HG02852 (cell line): ENCODE measurements around the gene MED13.

Experiments used
- ATAC-seq: cut with Tn5 transposase; IDR thresholded peaks from one replicate; pipeline ENCODE4 v1.9.1; 2021; ENCODE audit warnings: mild to moderate bottlenecking, moderate library complexity; ENCODE audit not compliant: unreplicated experiment

Gene MED13, protein sequence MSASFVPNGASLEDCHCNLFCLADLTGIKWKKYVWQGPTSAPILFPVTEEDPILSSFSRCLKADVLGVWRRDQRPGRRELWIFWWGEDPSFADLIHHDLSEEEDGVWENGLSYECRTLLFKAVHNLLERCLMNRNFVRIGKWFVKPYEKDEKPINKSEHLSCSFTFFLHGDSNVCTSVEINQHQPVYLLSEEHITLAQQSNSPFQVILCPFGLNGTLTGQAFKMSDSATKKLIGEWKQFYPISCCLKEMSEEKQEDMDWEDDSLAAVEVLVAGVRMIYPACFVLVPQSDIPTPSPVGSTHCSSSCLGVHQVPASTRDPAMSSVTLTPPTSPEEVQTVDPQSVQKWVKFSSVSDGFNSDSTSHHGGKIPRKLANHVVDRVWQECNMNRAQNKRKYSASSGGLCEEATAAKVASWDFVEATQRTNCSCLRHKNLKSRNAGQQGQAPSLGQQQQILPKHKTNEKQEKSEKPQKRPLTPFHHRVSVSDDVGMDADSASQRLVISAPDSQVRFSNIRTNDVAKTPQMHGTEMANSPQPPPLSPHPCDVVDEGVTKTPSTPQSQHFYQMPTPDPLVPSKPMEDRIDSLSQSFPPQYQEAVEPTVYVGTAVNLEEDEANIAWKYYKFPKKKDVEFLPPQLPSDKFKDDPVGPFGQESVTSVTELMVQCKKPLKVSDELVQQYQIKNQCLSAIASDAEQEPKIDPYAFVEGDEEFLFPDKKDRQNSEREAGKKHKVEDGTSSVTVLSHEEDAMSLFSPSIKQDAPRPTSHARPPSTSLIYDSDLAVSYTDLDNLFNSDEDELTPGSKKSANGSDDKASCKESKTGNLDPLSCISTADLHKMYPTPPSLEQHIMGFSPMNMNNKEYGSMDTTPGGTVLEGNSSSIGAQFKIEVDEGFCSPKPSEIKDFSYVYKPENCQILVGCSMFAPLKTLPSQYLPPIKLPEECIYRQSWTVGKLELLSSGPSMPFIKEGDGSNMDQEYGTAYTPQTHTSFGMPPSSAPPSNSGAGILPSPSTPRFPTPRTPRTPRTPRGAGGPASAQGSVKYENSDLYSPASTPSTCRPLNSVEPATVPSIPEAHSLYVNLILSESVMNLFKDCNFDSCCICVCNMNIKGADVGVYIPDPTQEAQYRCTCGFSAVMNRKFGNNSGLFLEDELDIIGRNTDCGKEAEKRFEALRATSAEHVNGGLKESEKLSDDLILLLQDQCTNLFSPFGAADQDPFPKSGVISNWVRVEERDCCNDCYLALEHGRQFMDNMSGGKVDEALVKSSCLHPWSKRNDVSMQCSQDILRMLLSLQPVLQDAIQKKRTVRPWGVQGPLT (N-terminal part only)

GRCh38 chr17:62064791-62065563, at the start of gene MED13:
MED13 (minus strand) TSS chr17:62065278; CDS start chr17:62065205, 73 bp downstream.
- peak; percentile 33 for ATAC-seq

GRCh38 chr17:62112229-62112628, 47.2 kb upstream of the MED13 start:
- ATAC-seq = no peak

GRCh38 chr17:62111562-62112171, 46.6 kb upstream of the MED13 start:
- no peak for ATAC-seq

DNA sequence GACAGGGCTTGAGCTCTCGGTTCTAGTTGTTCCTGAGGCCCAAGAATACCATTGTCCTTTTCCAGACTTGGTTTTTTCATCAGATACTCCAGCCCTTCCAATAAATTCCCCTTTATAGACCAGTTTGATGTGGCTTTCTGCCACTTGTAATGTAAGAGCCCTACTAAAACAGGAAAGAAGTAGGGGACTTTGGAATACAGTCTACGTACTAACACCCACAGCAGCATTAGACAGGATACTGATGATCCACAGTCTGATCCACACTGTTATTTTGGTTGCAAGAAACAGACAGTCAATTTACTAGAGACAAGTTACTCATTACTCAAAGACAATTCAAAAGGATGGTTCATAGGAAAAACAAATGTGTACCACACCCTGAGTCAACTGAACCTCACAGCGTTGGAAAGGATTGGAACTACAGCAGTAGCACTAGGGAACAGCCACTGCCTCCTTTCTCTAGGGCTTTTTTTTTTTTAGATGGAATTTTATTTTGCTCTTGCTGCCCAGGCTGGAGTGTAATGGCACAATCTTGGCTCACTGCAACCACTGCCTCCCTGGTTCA, 45.9 kb upstream of the MED13 start:
- no peak for ATAC-seq

- ATAC-seq = no peak
Measured at GRCh38 chr17:62109924-62110323, 44.8 kb upstream of the MED13 start.

DNA sequence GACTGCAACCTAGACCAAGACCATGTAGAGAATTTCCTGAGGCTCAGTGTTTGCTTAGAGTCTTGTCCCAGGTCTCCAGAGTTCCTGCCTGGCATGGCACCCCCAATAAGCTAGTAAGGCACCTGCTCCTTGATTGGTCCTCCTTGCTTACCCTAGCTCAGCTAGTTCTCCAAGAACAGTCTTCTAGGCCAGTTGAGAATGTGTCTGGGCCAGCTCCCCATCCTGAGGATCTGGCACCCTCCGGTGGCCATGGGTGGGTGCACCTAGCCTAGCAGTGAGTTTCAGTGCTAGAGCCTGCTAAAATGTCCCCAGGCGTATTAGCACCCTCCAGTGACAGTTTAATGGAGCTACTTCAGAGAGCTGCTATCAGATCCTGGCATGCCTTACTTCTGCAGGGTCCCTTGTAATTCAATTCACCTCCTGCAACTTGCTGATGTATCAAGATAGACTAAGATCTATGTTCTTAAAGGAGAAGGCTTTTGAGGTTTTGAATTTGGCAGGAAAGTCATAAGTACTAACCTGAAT, 44.4 kb upstream of the MED13 start:
- ATAC-seq = peak; percentile 98

- no peak for ATAC-seq
Measured at GRCh38 chr17:62105861-62106260, 40.8 kb upstream of the MED13 start.

DNA sequence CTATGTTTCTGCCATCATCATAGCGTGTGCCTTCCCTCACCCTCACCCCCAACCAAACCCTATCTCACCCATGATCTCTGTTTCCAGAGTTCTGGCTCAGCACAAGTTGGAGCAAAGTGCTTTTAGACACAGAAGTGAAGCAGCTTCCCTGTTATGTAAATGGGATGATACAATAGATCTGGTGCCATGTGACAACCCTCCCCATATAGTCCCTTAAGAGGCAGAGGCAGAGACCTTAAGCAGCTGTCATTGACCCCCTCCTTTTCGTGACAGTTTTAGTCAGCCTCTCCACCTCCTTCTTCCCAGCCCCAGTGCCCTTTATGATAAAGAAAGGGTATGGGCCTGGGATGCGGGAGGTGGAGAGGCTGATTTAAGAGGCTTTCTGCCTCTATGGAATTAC, 40.3 kb upstream of the MED13 start:
- no peak for ATAC-seq

- no peak for ATAC-seq
Measured at GRCh38 chr17:62101515-62101914, 36.4 kb upstream of the MED13 start.

DNA sequence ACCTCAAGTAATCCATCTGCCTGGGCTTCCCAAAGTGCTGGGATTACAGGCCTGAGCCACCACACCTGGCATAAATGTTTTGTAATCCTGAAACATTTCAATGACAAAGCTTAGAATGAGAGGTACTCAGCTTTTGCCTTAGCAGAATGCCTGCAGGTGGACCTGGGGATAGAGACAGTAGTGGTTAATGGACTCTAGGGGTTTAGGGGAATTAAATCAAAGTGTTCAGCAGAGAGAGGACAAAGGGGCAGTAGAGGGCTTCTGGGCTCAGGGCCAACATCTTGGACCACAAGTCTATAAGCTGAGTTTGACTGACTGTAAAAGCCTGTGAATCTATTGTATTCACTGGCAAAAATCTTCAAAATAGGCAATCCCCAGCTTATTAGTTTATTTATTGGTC, 36.0 kb upstream of the MED13 start:
- ATAC-seq = no peak

- ATAC-seq = no peak
Measured at GRCh38 chr17:62100055-62100454, 35.0 kb upstream of the MED13 start.

GRCh38 chr17:62099532-62099931, 34.5 kb upstream of the MED13 start:
- no peak for ATAC-seq

DNA sequence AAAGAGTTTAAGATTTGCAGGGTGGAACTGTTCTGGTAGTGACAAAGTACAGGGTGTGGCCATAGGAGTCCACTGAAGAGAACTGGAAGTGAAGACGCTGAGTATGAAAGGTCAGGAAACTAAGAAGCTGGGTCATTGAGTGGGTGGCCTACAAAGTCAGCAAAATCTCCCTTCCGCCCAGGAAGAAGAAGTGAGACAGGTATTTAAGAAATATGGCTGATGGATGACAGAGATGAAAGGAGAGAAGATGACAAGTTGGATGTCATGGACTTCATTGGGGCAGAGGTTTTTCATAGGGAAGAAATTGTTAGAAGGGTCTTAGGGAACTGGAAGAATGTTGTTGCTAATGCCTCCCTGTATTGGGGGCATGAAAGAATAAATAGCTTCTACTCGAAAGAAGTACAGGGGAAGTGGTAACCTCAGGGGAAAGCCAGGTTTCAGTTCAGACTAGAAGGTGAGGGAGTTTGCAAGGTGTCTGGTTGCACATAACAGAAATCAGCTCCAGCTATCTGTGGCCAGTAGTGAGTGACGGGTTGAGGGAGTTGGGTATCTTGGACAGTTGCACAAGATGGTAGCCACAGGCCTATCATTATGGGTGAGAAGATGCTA, 33.6 kb upstream of the MED13 start:
- ATAC-seq = peak; percentile 82

DNA sequence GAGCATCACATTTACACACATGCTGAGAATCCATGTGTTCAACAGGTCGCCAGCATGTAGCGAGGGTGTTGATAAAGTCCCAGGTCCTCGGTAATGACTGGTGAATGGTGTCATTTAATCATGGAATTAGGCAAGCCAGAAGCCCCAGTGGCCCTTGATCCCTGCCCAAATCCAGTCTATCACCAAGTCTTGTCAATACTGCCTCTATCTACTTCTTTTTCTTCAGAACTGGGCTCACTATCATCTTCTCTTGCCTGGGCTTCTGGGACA, 31.3 kb upstream of the MED13 start:
- no peak for ATAC-seq

DNA sequence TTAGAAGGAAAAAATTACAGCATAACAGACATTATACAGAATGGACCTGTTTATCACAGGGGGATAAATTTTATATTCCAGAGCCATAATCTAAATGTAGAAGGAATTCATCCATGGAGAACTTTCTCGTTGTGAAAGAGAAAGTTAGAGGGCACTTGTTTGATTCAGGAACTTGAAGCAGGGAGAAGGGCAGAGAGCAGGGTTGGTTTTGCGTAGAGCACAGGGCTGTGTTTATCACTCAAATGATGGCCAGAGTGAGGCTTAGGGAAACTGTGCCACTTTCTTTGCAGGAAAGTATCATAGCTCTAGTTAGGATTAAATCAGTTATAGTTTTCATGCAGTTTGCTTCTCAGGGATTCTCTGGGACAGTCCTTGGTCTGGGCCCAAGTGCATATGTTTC, 29.1 kb upstream of the MED13 start:
- no peak for ATAC-seq

- ATAC-seq = peak; percentile 95
Measured at GRCh38 chr17:62093188-62094155, 28.4 kb upstream of the MED13 start.

GRCh38 chr17:62092784-62093183, 27.7 kb upstream of the MED13 start:
- no peak for ATAC-seq

GRCh38 chr17:62091804-62092203, 26.7 kb upstream of the MED13 start:
- no peak for ATAC-seq
